CD4-positive, alpha-beta memory T cell (primary cell): ENCODE results near the gene SLC39A8. TPM values are rescaled to one million over a fixed set of nuclear protein-coding genes. Genes with fewer than 3 reads are reported as not detected.

Experiments
- CTCF ChIA-PET: fragments of 350-600 bp; sonication (Branson Sonifier 250); formaldehyde crosslinking; loops from one replicate; lab custom pipeline; 2021; ENCODE audit warnings: inconsistent platforms; ENCODE audit not compliant: partially characterized antibody; lab: Charles Lee
- POLR2A ChIA-PET: fragments of 350-600 bp; sonication (Branson Sonifier 250); formaldehyde crosslinking; loops from one replicate; lab custom pipeline; 2021; ENCODE audit not compliant: partially characterized antibody; lab: Charles Lee
- DNase-seq, 5 donors: peaks; one replicate each; pipeline versions ENCODE4 v3.0.0 to v3.0.0-alpha.2; 2020 to 2022; ENCODE audit warnings: mixed read lengths in 1 of 5
- H3K27ac ChIP-seq: one replicate; pipeline ENCODE4 v1.7.0; 2013; ENCODE audit warnings: low read depth, low read length
- H3K27me3 ChIP-seq: 2 replicates; pipeline ENCODE4 v1.7.0; 2013; ENCODE audit warnings: mild to moderate bottlenecking, low read length, moderate library complexity; ENCODE audit not compliant: insufficient read depth
- H3K36me3 ChIP-seq: 2 replicates; pipeline ENCODE4 v1.7.0; 2013; ENCODE audit warnings: mild to moderate bottlenecking, low read length, moderate library complexity; ENCODE audit not compliant: insufficient read depth
- H3K4me1 ChIP-seq: 2 replicates; pipeline ENCODE4 v1.7.0; 2013; ENCODE audit warnings: mild to moderate bottlenecking, low read length, moderate library complexity; ENCODE audit not compliant: insufficient read depth
- H3K4me3 ChIP-seq, 2 donors: one replicate each; pipeline ENCODE4 v1.7.0; 2013; ENCODE audit warnings: low read length in 2 of 2, mild to moderate bottlenecking in 1 of 2
- H3K9me3 ChIP-seq, 2 donors: one replicate each; pipeline ENCODE4 v1.7.0; 2013; ENCODE audit warnings: low read length in 2 of 2, control low read depth in 1 of 2; ENCODE audit not compliant: control insufficient read depth in 1 of 2
- H3K27ac Mint-ChIP-seq, 7 donors: one replicate each; pipeline ENCODE4 v1.8.0; 2020 to 2021; ENCODE audit warnings: mixed read lengths in 7 of 7, mild to moderate bottlenecking in 6 of 7, inconsistent platforms in 3 of 7, moderate library complexity in 3 of 7
- H3K27me3 Mint-ChIP-seq, 2 donors: one replicate each; pipeline ENCODE4 v1.8.0; 2020 to 2021; ENCODE audit warnings: mixed read lengths in 2 of 2
- H3K36me3 Mint-ChIP-seq, 2 donors: one replicate each; pipeline ENCODE4 v1.8.0; 2020 to 2021; ENCODE audit warnings: mixed read lengths in 2 of 2, inconsistent platforms in 1 of 2, mild to moderate bottlenecking in 1 of 2
- H3K4me1 Mint-ChIP-seq, 4 donors: one replicate each; pipeline ENCODE4 v1.8.0; 2020 to 2021; ENCODE audit warnings: mixed read lengths in 4 of 4, mild to moderate bottlenecking in 1 of 4
- H3K4me3 Mint-ChIP-seq, 8 donors: one replicate each; pipeline ENCODE4 v1.8.0; 2020 to 2021; ENCODE audit warnings: mixed read lengths in 8 of 8, mild to moderate bottlenecking in 7 of 8, moderate library complexity in 6 of 8, inconsistent platforms in 3 of 8
- H3K9me3 Mint-ChIP-seq, 8 donors: one replicate each; pipeline ENCODE4 v1.8.0; 2020 to 2021; ENCODE audit warnings: mixed read lengths in 8 of 8, mild to moderate bottlenecking in 5 of 8, inconsistent platforms in 3 of 8, moderate library complexity in 1 of 8
- intact Hi-C: fragments of 100-400 bp; cut with micrococcal nuclease; formaldehyde crosslinking; loops from one replicate; pipeline ENCODE4 v1.15.1; 2023
- polyA plus RNA-seq, 2 donors: library from polyadenylated mRNA; unstranded; fragments of 300-500 nt; fragmentation: Illumina TruSeq; gene quantifications; one replicate each; pipeline ENCODE4 v1.2.3, GENCODE V29; 2021
- total RNA-seq, 2 experiments: library from RNA; stranded (reverse); gene quantifications; one replicate each; pipeline ENCODE4 v1.2.3, GENCODE V29; 2021

SLC39A8 gene
- total and polyA plus RNA-seq, 4 experiments from 2014 or later = 24.6 to 112 (median 39.1) TPM

DNA sequence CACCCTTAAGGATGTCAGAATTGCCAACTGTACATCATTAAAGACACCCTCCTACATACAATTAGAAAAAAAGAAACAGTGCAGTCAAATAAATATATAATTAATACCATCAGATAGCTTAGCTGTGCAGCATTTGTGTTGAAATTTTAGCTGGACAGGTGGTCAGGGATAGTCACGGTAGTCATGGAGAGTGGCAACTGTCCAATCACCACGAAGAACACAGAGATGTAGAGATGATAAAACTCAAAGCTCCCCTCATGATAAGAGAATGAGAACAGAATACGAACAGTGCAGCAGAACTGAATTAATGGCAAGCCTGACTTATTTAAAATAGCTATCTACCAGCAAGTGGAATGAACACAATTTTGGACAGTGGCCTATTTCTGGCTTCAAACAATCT, 27.2 kb downstream of the SLC39A8 start:
- ChIA-PET POLR2A (no interaction called here), CTCF (interaction anchor here (2.5 kb wide), 1 partner anchor 17 kb away, joined by 11 read pairs; no protein-coding TSS in a partner anchor)
- no peaks in the 10 kb centered on the region for H3K4me1 ChIP-seq
- H3K36me3 ChIP-seq = no peaks in the 10 kb centered on the region
- Mint-ChIP-seq H3K36me3 (peaks cover 34 to 46% of the 10 kb centered on the region in 2 donors), H3K27ac (no peak overlapping the region), H3K27me3 (no peaks in the 10 kb centered on the region), H3K4me3 (peak overlapping the region in 1 of 8 donors; percentile 8), H3K4me1 (peaks cover 16 to 46% (median 30%) of the 10 kb centered on the region in 4 donors), H3K9me3 (peaks cover 0 to 4% (median 0%) of the 10 kb centered on the region in 8 donors)
- H3K27me3 ChIP-seq = no peaks in the 10 kb centered on the region
- intact Hi-C loops = no loop called here
- no peak overlapping the region for H3K27ac ChIP-seq
- no peak for DNase-seq
- H3K4me3 ChIP-seq = no peak overlapping the region
- H3K9me3 ChIP-seq = no peaks in the 10 kb centered on the region

DNA sequence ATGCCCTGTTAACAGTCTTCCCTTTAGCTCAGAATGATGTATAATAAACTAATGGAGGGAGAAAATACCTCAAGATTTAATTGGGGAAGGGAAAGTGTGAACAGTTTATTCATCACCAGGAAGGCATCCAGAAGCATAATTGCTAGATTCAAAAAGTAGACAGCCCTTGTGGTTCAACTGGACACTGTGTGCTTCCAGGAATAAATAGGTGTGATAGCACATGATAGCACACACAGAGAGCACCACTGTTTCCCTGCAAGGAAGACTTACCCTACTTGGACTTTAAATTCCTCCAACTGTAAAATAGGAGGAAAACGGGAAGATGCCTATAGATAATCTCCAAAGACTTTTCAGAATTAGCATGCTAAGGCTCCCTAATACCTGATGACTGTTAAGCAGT, 27.8 kb downstream of the SLC39A8 start:
- Histone ChIP-seq H3K9me3 (no peaks in the 10 kb centered on the region), H3K36me3 (no peaks in the 10 kb centered on the region), H3K27ac (no peak overlapping the region), H3K27me3 (no peaks in the 10 kb centered on the region), H3K4me1 (no peaks in the 10 kb centered on the region), H3K4me3 (no peak overlapping the region)
- peaks cover 0 to 4% (median 0%) of the 10 kb centered on the region in 8 donors for H3K9me3 Mint-ChIP-seq
- no peaks in the 10 kb centered on the region for H3K27me3 Mint-ChIP-seq
- ChIA-PET CTCF (interaction anchor here (2.5 kb wide), 1 partner anchor 17 kb away, joined by 11 read pairs; no protein-coding TSS in a partner anchor), POLR2A (no interaction called here)
- DNase-seq = no peak
- peaks cover 35 to 44% of the 10 kb centered on the region in 2 donors for H3K36me3 Mint-ChIP-seq
- H3K4me1 Mint-ChIP-seq = peaks cover 15 to 41% (median 29%) of the 10 kb centered on the region in 4 donors
- H3K4me3 Mint-ChIP-seq = no peak overlapping the region
- H3K27ac Mint-ChIP-seq = no peak overlapping the region
- intact Hi-C loops = no loop called here

DNA sequence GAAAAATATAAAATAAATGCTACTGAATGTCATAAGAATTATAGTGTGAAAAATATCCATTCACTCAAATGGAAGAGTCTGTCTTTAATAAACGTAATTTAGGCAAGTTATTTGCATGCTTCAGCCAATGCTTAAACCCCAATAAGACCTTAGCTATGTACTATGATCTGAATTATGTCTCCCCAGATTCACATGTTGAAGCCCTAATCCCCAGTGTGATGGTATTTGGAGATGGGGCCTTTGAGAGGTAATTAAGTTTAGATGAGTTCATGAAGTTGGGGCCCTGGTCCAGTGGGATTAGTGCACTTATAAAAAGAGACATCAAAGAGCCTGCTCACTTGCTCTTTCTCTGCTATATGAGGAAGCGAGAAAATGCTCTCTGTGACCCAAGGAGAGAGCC, 28.7 kb downstream of the SLC39A8 start:
- Mint-ChIP-seq H3K4me1 (peaks cover 13 to 37% (median 23%) of the 10 kb centered on the region in 4 donors), H3K4me3 (no peak overlapping the region), H3K36me3 (peaks cover 40 to 50% of the 10 kb centered on the region in 2 donors), H3K9me3 (peaks cover 0 to 4% (median 0%) of the 10 kb centered on the region in 8 donors), H3K27me3 (no peaks in the 10 kb centered on the region), H3K27ac (no peak overlapping the region)
- no peaks in the 10 kb centered on the region for H3K9me3 ChIP-seq
- intact Hi-C loops = no loop called here
- no peaks in the 10 kb centered on the region for H3K36me3 ChIP-seq
- H3K4me3 ChIP-seq = no peak overlapping the region
- H3K27me3 ChIP-seq = no peaks in the 10 kb centered on the region
- CTCF ChIA-PET = no interaction called here
- no peak overlapping the region for H3K27ac ChIP-seq
- no peaks in the 10 kb centered on the region for H3K4me1 ChIP-seq
- no peak for DNase-seq
- POLR2A ChIA-PET = no interaction called here

GRCh38 chr4:102315532-102315931, 29.8 kb downstream of the SLC39A8 start:
- Mint-ChIP-seq H3K4me3 (no peak overlapping the region), H3K4me1 (peaks cover 11 to 27% (median 19%) of the 10 kb centered on the region in 4 donors), H3K36me3 (peaks cover 41 to 43% of the 10 kb centered on the region in 2 donors), H3K9me3 (peaks cover 0 to 4% (median 0%) of the 10 kb centered on the region in 8 donors), H3K27me3 (no peaks in the 10 kb centered on the region), H3K27ac (peak overlapping the region in 1 of 7 donors; percentile 12)
- Histone ChIP-seq H3K4me1 (no peaks in the 10 kb centered on the region), H3K4me3 (no peak overlapping the region), H3K9me3 (no peaks in the 10 kb centered on the region), H3K27me3 (no peaks in the 10 kb centered on the region), H3K27ac (no peak overlapping the region), H3K36me3 (no peaks in the 10 kb centered on the region)
- ChIA-PET POLR2A (no interaction called here), CTCF (no interaction called here)
- intact Hi-C loops = no loop called here
- DNase-seq = no peak

DNA sequence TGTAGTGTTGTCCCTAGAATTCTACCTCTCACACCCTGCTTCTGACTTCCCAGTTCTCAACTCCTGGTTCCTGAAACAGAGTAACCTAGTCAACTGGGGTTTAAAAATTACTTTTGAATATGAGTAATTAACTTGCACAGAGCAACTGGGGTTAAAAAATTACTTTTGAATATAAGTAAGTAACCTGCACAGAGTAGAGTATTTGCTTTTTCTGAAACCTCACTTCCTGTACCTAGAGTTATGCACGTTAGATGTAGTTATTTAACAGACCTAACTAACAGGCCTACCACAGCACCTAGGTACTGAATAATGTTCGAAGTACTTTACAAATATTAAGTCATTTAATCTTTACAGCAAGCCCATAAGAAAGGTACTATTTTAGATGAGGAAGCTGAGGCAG, 32.9 kb downstream of the SLC39A8 start:
- intact Hi-C loops = no loop called here
- Mint-ChIP-seq H3K4me1 (peaks cover 12 to 24% (median 15%) of the 10 kb centered on the region in 4 donors), H3K27ac (no peak overlapping the region), H3K4me3 (no peak overlapping the region), H3K36me3 (peaks cover 30 to 44% of the 10 kb centered on the region in 2 donors), H3K27me3 (no peaks in the 10 kb centered on the region), H3K9me3 (peaks cover 0 to 4% (median 0%) of the 10 kb centered on the region in 8 donors)
- H3K9me3 ChIP-seq = no peaks in the 10 kb centered on the region
- CTCF ChIA-PET = no interaction called here
- no peak overlapping the region for H3K27ac ChIP-seq
- H3K4me3 ChIP-seq = no peak overlapping the region
- no peaks in the 10 kb centered on the region for H3K27me3 ChIP-seq
- POLR2A ChIA-PET = no interaction called here
- H3K4me1 ChIP-seq = no peaks in the 10 kb centered on the region
- no peak for DNase-seq
- H3K36me3 ChIP-seq = no peaks in the 10 kb centered on the region

- H3K27ac ChIP-seq = no peak overlapping the region
- no peak for DNase-seq
- Mint-ChIP-seq H3K4me1 (peaks cover 12 to 24% (median 15%) of the 10 kb centered on the region in 4 donors), H3K27me3 (no peaks in the 10 kb centered on the region), H3K4me3 (no peak overlapping the region), H3K27ac (peak overlapping the region in 1 of 7 donors; percentile 40), H3K9me3 (peaks cover 0 to 2% (median 0%) of the 10 kb centered on the region in 8 donors), H3K36me3 (peaks cover 25 to 46% of the 10 kb centered on the region in 2 donors)
- ChIA-PET POLR2A (no interaction called here), CTCF (no interaction called here)
- H3K4me3 ChIP-seq = no peak overlapping the region
- H3K4me1 ChIP-seq = no peaks in the 10 kb centered on the region
- intact Hi-C loops = no loop called here
- no peaks in the 10 kb centered on the region for H3K36me3 ChIP-seq
- H3K9me3 ChIP-seq = no peaks in the 10 kb centered on the region
- H3K27me3 ChIP-seq = no peaks in the 10 kb centered on the region
Measured at GRCh38 chr4:102311912-102312311, 33.4 kb downstream of the SLC39A8 start.

DNA sequence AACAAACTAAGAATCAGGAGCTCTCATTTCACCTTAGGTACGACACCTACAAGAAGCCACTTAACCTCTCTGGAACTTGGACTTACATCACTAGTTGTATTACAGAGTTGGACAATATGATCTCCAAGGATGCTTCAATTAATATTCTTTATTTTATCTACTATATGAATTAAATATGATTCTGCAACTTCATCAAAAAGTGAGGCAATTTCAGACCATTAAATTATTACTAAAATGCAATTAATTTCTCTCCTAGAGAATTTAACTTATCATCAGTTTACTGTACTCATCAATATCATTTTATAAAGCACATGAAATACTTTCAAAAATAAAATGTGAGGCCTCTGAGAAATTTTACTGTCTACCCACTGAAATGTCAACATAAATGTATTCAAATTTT, 33.9 kb downstream of the SLC39A8 start:
- intact Hi-C loops = no loop called here
- Histone ChIP-seq H3K27ac (no peak overlapping the region), H3K4me1 (no peaks in the 10 kb centered on the region), H3K9me3 (no peaks in the 10 kb centered on the region), H3K36me3 (no peaks in the 10 kb centered on the region), H3K4me3 (no peak overlapping the region), H3K27me3 (no peaks in the 10 kb centered on the region)
- Mint-ChIP-seq H3K9me3 (no peaks in the 10 kb centered on the region), H3K27ac (no peak overlapping the region), H3K27me3 (no peaks in the 10 kb centered on the region), H3K36me3 (peaks cover 25 to 46% of the 10 kb centered on the region in 2 donors), H3K4me3 (no peak overlapping the region), H3K4me1 (peaks cover 12 to 24% (median 14%) of the 10 kb centered on the region in 4 donors)
- no peak for DNase-seq
- CTCF ChIA-PET = interaction anchor here (1.8 kb wide), 1 partner anchor 12 kb away, joined by 6 read pairs; no protein-coding TSS in a partner anchor
- POLR2A ChIA-PET = no interaction called here
